HL-60 (cell line): ENCODE measurements around the gene GLDN.

Experiments used
- CTCF ChIP-seq: IDR thresholded peaks from one replicate; pipeline ENCODE4 v1.5.1; 2011; ENCODE audit warnings: low read length, control low read depth, inconsistent platforms; ENCODE audit not compliant: insufficient read depth
- POLR2AphosphoS5 ChIP-seq: IDR thresholded peaks from 2 replicates; pipeline ENCODE4 v1.6.1; 2012; ENCODE audit warnings: low read depth
- TF ChIP-seq, protein P1 (sequence below): IDR thresholded peaks from 2 replicates; pipeline ENCODE4 v1.6.1; 2012; ENCODE audit warnings: low read depth; ENCODE audit not compliant: insufficient replicate concordance

- TF ChIP-seq CTCF (no peak), POLR2AphosphoS5 (no peak)
- TF ChIP-seq, protein P1, sequence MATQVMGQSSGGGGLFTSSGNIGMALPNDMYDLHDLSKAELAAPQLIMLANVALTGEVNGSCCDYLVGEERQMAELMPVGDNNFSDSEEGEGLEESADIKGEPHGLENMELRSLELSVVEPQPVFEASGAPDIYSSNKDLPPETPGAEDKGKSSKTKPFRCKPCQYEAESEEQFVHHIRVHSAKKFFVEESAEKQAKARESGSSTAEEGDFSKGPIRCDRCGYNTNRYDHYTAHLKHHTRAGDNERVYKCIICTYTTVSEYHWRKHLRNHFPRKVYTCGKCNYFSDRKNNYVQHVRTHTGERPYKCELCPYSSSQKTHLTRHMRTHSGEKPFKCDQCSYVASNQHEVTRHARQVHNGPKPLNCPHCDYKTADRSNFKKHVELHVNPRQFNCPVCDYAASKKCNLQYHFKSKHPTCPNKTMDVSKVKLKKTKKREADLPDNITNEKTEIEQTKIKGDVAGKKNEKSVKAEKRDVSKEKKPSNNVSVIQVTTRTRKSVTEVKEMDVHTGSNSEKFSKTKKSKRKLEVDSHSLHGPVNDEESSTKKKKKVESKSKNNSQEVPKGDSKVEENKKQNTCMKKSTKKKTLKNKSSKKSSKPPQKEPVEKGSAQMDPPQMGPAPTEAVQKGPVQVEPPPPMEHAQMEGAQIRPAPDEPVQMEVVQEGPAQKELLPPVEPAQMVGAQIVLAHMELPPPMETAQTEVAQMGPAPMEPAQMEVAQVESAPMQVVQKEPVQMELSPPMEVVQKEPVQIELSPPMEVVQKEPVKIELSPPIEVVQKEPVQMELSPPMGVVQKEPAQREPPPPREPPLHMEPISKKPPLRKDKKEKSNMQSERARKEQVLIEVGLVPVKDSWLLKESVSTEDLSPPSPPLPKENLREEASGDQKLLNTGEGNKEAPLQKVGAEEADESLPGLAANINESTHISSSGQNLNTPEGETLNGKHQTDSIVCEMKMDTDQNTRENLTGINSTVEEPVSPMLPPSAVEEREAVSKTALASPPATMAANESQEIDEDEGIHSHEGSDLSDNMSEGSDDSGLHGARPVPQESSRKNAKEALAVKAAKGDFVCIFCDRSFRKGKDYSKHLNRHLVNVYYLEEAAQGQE = no peak
These were observed 26.8 kb upstream of the GLDN start for GRCh38 chr15:51314391-51315337.
